ENCODE measurements around the gene EIF4G2. TPM values are rescaled to one million over a fixed set of nuclear protein-coding genes. Genes with fewer than 3 reads are reported as not detected.

EIF4G2 gene
- total RNA-seq, 1 donor from 2014 or later, result 1,024 TPM

- DNase-seq, result no peak
Observed at GRCh38 chr11:10771457-10771856, 37.3 kb downstream of the EIF4G2 start.

- no peak for DNase-seq
Observed at GRCh38 chr11:10770626-10771254, 38.0 kb downstream of the EIF4G2 start.

- DNase-seq, result no peak
Observed at GRCh38 chr11:10764412-10764811, 44.3 kb downstream of the EIF4G2 start.

- DNase-seq, result no peak
Observed at GRCh38 chr11:10763766-10764165, 45.0 kb downstream of the EIF4G2 start.

- DNase-seq, result no peak
Observed at GRCh38 chr11:10762913-10763421, 45.8 kb downstream of the EIF4G2 start.

DNA sequence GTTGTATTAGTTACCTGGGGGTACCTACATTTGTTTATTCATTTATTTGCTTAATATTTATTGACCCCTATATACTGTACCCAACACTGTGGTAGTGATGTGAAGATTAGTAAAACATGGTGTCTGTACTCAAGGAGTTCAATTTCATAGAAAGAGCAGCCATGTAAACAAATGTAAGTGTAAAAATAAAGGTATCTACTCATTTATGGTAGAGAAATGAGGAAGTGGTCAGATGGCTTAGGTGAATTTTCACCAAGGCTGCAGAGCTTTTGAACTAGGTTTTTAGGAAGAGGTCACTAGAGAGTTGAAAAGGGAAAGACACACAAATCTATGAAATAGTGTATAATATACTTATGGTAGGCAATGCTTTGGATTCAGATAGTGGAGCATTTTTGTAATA is 46.5 kb downstream of the EIF4G2 start:
- DNase-seq, result no peak

GRCh38 chr11:10761085-10761698 is 47.5 kb downstream of the EIF4G2 start:
- DNase-seq, result no peak

- DNase-seq, result no peak
Observed at GRCh38 chr11:10758957-10759356, 49.8 kb downstream of the EIF4G2 start.

DNA sequence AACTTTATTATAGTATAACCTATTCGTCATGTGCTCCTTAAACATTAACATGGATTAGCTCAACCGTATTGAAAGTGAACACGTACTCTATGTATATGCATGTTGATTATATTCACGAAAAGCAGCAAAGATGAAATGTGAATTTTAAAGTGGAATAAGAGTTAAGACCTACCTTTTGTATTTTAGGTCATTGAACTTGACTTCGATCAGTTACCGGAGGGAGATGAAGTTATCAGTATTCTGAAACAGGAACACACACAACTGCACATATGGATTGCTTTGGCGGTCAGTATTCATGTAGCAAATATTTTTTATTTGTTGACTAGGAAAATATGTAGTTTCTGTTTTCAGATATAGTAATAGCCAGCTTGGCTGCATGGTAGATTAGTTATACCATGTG is 56.2 kb downstream of the EIF4G2 start:
- no peak for DNase-seq

GRCh38 chr11:10752061-10752460 is 56.7 kb downstream of the EIF4G2 start:
- no peak for DNase-seq

- DNase-seq, result no peak
Observed at GRCh38 chr11:10751581-10751940, 57.2 kb downstream of the EIF4G2 start.

GRCh38 chr11:10750838-10751580 is 57.7 kb downstream of the EIF4G2 start, which contains the start of gene CTR9:
TSS of gene CTR9 (plus strand) at chr11:10751246. CDS start at chr11:10751413, 167 bp downstream.
- peak; percentile 86 for DNase-seq

GRCh38 chr11:10749476-10749875 is 59.2 kb downstream of the EIF4G2 start:
- no peak for DNase-seq

DNA sequence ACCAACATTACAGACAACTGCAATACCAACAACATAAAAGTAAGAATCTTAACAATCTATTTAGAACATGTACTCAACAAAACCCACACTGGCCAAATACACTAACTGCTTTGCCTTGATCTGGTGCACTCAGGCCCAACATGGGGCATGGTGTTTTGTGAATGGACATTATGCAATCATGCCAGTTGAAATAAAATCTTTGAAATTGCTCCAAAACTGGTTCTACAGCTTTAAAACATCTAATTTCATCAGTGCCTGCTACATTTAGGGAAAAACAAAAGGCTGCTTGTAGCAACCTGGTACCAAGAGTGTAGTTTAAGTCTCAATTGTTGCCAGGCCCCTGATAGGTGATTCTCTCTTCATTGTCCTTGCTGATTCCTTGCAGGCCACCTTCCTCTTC is 61.0 kb downstream of the EIF4G2 start:
- DNase-seq, result no peak

Small RNA genes within 50 kb of the gene (small RNA-seq; reads per million reads assigned to genes)
- not detected for gene SNORD97

Other genes with a start within 250 kb of the EIF4G2 start
- gene LYVE1, start 240.3 kb downstream of the EIF4G2 start, total RNA-seq, result 9.0 TPM
- gene IRAG1, start 115.2 kb downstream of the EIF4G2 start, total RNA-seq, result 1.4 TPM
- 36.8 TPM for gene CTR9, start 57.7 kb downstream of the EIF4G2 start, total RNA-seq
- 73.6 TPM for gene ZBED5, start 49.1 kb upstream of the EIF4G2 start, total RNA-seq

Measured in occipital lobe (tissue), 3 donors.